ENCODE results near the gene PDCD11. TPM values are rescaled to one million over a fixed set of nuclear protein-coding genes. Genes with fewer than 3 reads are reported as not detected.

The PDCD11 gene, protein sequence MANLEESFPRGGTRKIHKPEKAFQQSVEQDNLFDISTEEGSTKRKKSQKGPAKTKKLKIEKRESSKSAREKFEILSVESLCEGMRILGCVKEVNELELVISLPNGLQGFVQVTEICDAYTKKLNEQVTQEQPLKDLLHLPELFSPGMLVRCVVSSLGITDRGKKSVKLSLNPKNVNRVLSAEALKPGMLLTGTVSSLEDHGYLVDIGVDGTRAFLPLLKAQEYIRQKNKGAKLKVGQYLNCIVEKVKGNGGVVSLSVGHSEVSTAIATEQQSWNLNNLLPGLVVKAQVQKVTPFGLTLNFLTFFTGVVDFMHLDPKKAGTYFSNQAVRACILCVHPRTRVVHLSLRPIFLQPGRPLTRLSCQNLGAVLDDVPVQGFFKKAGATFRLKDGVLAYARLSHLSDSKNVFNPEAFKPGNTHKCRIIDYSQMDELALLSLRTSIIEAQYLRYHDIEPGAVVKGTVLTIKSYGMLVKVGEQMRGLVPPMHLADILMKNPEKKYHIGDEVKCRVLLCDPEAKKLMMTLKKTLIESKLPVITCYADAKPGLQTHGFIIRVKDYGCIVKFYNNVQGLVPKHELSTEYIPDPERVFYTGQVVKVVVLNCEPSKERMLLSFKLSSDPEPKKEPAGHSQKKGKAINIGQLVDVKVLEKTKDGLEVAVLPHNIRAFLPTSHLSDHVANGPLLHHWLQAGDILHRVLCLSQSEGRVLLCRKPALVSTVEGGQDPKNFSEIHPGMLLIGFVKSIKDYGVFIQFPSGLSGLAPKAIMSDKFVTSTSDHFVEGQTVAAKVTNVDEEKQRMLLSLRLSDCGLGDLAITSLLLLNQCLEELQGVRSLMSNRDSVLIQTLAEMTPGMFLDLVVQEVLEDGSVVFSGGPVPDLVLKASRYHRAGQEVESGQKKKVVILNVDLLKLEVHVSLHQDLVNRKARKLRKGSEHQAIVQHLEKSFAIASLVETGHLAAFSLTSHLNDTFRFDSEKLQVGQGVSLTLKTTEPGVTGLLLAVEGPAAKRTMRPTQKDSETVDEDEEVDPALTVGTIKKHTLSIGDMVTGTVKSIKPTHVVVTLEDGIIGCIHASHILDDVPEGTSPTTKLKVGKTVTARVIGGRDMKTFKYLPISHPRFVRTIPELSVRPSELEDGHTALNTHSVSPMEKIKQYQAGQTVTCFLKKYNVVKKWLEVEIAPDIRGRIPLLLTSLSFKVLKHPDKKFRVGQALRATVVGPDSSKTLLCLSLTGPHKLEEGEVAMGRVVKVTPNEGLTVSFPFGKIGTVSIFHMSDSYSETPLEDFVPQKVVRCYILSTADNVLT (N-terminal part only)
- total RNA-seq, result 44.3 and 54.5 TPM in 2 replicates

DNA sequence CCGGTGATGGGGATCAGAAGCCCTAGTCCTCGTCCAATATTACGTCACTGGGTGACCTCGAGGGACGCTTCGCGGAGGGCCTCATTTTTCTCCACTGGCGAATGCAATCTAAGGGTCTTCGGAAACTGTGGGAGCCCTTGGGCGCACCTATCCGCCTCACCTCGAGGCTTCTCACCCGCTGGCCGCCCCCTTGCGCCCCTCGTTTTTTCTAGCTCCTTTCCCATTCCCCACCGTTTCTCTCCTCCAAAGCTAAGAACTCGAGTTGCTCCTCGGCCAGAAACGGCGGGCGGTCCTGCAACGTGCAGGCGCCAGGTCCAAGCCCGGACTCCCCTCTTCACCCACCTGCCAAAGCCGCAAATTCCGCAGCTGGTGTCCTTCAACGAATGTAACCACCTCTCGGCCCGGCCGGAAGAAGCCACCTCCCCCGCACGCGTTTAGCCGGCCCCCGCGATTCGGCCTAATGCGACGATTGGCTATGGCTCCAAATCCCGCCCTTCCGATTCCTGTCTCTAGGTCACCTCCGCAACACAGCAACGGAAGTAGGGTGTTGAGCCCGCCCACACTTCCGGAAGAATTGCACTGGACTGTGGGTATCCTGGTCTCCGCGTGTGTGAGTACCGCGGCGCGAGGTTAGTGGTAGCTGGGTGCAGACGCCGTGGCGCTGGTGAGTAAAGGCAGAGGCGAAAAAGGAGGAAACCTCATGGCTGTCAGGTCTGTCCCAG lies at the start of gene PDCD11, which contains the start of gene ATP5MK:
PDCD11 (plus strand) TSS at position 560 of the 722 bp plus-strand sequence. CDS start 1,801 bp downstream, outside the sequence.
ATP5MK (minus strand) TSS at position 409 of the 722 bp plus-strand sequence. CDS start 4,018 bp downstream, outside the sequence.

DNA sequence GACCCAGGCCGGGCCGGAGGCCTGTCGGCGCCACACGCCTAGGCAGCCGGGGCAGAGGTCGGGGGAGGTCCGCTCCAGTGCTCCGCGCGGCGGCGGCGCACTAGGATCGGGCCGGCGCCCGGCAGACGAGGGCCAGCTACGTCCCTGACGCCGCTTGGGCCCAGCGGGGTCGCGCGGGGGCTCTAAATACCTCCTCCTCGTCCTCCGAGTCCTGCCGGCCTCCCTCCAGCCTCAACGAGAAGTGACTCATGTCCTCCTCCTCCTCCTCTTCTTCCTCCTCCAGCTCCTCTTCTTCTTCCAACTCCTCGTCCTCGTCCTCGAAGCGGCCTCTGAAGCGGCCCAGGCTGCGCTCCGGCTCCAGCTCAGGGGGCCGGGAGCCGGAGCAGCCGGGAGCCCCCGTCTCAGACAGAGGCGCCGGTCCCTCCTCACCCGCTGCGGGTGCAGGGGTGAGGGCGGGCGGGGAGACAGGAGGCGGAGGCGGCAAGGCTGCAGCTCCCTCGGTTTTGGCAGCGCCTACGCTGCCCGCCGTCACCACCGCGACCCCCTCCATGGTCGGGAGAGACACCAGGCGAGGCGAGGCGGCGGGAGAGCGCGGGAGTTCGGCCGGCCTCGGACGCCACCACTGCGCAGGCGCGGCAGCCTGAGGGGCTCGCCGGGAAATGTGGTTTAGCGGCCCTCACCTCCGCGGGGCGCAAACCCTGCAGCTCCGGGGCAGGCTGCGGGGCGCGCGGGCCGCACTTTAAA lies 45.7 kb upstream of the PDCD11 start, which contains the start of gene PCGF6:
PCGF6 (minus strand) TSS at position 624 of the 744 bp plus-strand sequence; CDS start at position 550, 74 bp downstream.

GRCh38 chr10:103367782-103368518 lies 28.5 kb upstream of the PDCD11 start, which contains the start of gene TAF5:
TAF5 (plus strand) TSS chr10:103367976; CDS start chr10:103367990, 14 bp downstream.

GRCh38 chr10:103451831-103452505 lies 55.5 kb downstream of the PDCD11 start, which contains the start of gene CALHM2:
CALHM2 (minus strand) TSS chr10:103452370; CDS start chr10:103449941, 2,429 bp downstream.

DNA sequence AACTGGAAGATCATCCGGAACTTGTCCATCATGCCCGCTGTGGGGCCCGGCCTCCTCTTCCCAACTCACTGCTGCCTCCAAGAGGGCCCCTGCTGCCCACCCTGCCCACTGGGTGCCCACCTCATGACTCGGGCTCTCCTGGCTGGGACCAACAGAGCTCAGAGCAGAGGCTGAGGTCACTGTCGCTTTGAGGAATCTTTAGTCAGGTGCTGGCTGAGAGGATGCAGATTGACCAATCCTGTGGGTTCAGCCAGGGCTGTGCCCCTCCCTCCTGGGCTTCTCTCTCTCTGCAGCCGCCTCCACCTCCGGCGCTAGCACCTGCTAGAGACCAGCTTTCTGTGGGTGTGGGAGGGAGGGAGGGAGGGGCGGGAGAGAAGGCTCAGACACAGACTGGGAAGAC lies 62.3 kb downstream of the PDCD11 start, which contains the start of gene CALHM1:
CALHM1 (minus strand) TSS at position 181 of the 400 bp plus-strand sequence; CDS start at position 32, 149 bp downstream.

GRCh38 chr10:103479135-103479534 lies 82.7 kb downstream of the PDCD11 start, which contains the start of gene CALHM3:
CALHM3 (minus strand) TSS chr10:103479240; CDS start chr10:103479032, 208 bp downstream.

DNA sequence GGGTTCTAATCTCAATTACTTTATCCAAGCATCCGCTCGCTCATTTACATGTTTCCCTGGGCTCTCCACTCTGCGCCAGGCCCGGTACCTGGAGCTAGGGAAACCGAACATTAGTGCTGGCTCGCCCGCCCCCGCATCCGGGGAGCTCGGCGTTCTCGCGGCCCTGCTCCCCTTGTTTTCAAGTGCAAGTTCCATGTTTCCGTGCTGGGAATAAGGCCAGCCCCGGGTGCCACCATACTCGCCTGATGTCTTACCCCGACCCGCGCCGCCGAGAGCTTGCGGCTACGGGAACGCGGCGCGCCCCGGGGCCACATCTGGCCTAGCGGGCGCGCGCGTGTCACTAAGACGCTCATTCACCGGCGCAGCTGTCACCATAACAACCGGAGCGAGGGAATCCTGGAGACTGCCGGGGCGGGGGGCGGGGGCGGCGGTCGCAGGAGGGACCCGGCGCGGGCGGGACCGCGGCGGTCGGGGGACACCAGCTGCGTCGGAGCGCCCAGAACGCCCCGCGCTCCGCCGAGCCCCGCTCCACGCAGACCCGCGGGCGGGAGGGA lies 97.0 kb downstream of the PDCD11 start, which contains the start of gene NEURL1:
NEURL1 (plus strand) TSS at position 344 of the 554 bp plus-strand sequence. CDS start 683 bp downstream, outside the sequence.

Other genes with a start within 250 kb of the PDCD11 start
- gene NT5C2, start 203.4 kb upstream of the PDCD11 start, total RNA-seq, result 74.9 and 129 TPM in 2 replicates
- under 0.01 TPM in 2 replicates for gene RPEL1, start 150.7 kb upstream of the PDCD11 start, total RNA-seq
- 1.7 TPM in 1 of 2 replicates, not detected in the other for gene INA, start 119.5 kb upstream of the PDCD11 start, total RNA-seq
- gene PCGF6, start 45.5 kb upstream of the PDCD11 start, total RNA-seq, result 14.3 and 17.1 TPM in 2 replicates
- gene TAF5, start 28.6 kb upstream of the PDCD11 start, total RNA-seq, result 3.8 and 4.1 TPM in 2 replicates
- gene ATP5MK, start 151 bp upstream of the PDCD11 start, total RNA-seq, result 240 and 313 TPM in 2 replicates
- gene CALHM2, start 55.7 kb downstream of the PDCD11 start, total RNA-seq, result 0.43 and 0.72 TPM in 2 replicates
- not detected in 2 replicates for gene CALHM1, start 62.3 kb downstream of the PDCD11 start, total RNA-seq
- not detected in 2 replicates for gene CALHM3, start 82.6 kb downstream of the PDCD11 start, total RNA-seq
- 0.24 and 0.85 TPM in 2 replicates for gene NEURL1, start 97.1 kb downstream of the PDCD11 start, total RNA-seq